ENCODE measurements around the gene AMFR.
"Not testable (repeated sequence)": the region's sequence is repeated elsewhere in the genome, so short reads cannot be mapped to it uniquely, and the experiment has no call there.

Gene AMFR

DNA sequence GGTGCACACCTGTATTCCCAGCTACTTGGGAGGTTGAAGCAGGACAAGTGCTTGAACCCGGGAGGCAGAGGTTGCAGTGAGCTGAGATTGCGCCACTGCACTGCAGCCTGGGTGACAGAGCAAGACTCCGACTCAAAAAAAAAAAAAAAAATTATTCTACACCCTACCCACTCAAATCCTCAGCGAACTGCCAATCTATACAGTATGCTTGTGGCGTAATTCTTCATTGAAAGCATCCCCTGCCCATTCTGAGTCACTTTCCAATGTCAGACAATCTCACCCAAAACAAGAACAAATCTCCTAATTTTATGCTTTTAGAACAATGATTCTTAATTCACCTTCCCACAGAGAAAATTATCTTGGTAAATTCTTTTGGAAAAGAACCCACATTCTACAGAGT is 12.0 kb downstream of the AMFR start:
- H3K9ac ChIP-seq (ENCODE audit: low read length) = no peak overlapping the region
- no peak overlapping the region for H3K27ac ChIP-seq (ENCODE audit: low read depth, low read length)
- H3K36me3 ChIP-seq (ENCODE audit: control insufficient read depth, insufficient read depth, low read length) = peaks cover 23% of the 10 kb centered on the region
- peaks cover 11% of the 10 kb centered on the region for H3K4me1 ChIP-seq (ENCODE audit: control insufficient read depth, insufficient read depth, low read length)
- no peaks in the 10 kb centered on the region for H3K9me3 ChIP-seq (ENCODE audit: control insufficient read depth, insufficient read depth, low read depth, low read length)
- H3K4me3 ChIP-seq (ENCODE audit: low read depth, low read length) = no peak overlapping the region
- H3K27me3 ChIP-seq (ENCODE audit: control insufficient read depth, insufficient read depth, low read length) = no peaks in the 10 kb centered on the region

DNA sequence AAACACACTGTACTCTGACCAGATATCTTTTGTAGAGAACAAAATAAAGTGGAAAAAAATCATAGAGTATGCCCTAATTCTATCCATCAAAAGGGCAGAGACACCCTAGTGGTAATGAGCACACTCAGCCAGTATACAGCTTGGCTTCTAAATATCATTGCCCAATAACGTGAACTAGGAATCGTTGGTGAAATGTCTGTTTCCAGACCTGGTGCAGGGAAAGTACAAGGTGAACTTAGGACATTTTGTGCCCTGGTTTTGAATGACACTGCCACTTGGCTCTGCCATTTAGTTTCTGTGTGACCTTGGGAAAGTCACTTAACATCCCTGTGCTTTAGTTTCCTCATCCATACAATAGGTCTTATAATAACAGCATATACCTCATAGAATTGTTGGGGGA is 13.7 kb downstream of the AMFR start:
- Histone ChIP-seq H3K9ac (ENCODE audit: low read length) (no peak overlapping the region), H3K36me3 (ENCODE audit: control insufficient read depth, insufficient read depth, low read length) (peaks cover 31% of the 10 kb centered on the region), H3K4me1 (ENCODE audit: control insufficient read depth, insufficient read depth, low read length) (peaks cover 11% of the 10 kb centered on the region), H3K4me3 (ENCODE audit: low read depth, low read length) (no peak overlapping the region), H3K27me3 (ENCODE audit: control insufficient read depth, insufficient read depth, low read length) (no peaks in the 10 kb centered on the region), H3K27ac (ENCODE audit: low read depth, low read length) (no peak overlapping the region), H3K9me3 (ENCODE audit: control insufficient read depth, insufficient read depth, low read depth, low read length) (no peaks in the 10 kb centered on the region)

DNA sequence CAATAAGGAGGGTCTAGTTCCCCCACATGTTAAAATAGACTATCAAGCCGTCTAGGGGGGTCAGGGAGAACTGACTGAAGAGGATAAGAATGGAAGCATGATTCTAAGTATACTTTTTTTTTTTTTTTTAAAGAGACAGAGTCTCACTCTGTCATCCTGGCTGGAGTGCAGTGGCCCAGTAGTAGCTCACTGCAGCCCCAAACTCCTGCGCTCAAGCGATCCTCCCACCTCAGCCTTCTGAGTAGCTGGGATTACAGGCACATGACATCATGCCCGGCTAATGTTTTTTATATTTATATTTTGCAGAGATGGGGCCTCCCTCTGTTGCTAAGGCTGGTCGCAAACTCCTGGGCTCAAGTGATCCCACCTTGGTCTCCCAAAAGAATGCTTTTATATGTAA is 14.2 kb downstream of the AMFR start:
- Histone ChIP-seq H3K27ac (ENCODE audit: low read depth, low read length) (no peak overlapping the region), H3K27me3 (ENCODE audit: control insufficient read depth, insufficient read depth, low read length) (no peaks in the 10 kb centered on the region), H3K9me3 (ENCODE audit: control insufficient read depth, insufficient read depth, low read depth, low read length) (no peaks in the 10 kb centered on the region), H3K4me1 (ENCODE audit: control insufficient read depth, insufficient read depth, low read length) (peaks cover 11% of the 10 kb centered on the region), H3K36me3 (ENCODE audit: control insufficient read depth, insufficient read depth, low read length) (peaks cover 31% of the 10 kb centered on the region), H3K4me3 (ENCODE audit: low read depth, low read length) (no peak overlapping the region), H3K9ac (ENCODE audit: low read length) (no peak overlapping the region)

DNA sequence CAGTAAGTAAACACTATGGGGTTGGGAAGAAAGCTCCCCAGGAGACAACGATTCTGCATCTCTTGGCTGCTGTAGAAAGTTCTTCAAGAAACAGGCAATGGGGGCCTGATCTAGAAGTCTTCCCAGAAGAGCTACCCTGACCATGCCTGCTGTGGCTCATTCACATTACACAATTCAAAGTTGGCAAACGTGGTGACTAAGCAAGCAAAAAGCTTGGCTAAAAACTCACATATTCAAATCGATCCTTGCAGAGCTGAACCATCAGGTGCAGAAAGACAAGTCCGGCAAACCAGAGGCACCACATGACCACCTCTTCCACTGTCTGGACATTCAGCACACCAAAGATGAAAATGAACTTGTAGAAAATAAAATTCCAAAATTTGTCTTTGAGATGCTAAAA is 16.1 kb downstream of the AMFR start:
- Histone ChIP-seq H3K4me3 (ENCODE audit: low read depth, low read length) (no peak overlapping the region), H3K27me3 (ENCODE audit: control insufficient read depth, insufficient read depth, low read length) (no peaks in the 10 kb centered on the region), H3K9ac (ENCODE audit: low read length) (no peak overlapping the region), H3K27ac (ENCODE audit: low read depth, low read length) (no peak overlapping the region), H3K9me3 (ENCODE audit: control insufficient read depth, insufficient read depth, low read depth, low read length) (no peaks in the 10 kb centered on the region), H3K4me1 (ENCODE audit: control insufficient read depth, insufficient read depth, low read length) (no peaks in the 10 kb centered on the region), H3K36me3 (ENCODE audit: control insufficient read depth, insufficient read depth, low read length) (peaks cover 40% of the 10 kb centered on the region)

DNA sequence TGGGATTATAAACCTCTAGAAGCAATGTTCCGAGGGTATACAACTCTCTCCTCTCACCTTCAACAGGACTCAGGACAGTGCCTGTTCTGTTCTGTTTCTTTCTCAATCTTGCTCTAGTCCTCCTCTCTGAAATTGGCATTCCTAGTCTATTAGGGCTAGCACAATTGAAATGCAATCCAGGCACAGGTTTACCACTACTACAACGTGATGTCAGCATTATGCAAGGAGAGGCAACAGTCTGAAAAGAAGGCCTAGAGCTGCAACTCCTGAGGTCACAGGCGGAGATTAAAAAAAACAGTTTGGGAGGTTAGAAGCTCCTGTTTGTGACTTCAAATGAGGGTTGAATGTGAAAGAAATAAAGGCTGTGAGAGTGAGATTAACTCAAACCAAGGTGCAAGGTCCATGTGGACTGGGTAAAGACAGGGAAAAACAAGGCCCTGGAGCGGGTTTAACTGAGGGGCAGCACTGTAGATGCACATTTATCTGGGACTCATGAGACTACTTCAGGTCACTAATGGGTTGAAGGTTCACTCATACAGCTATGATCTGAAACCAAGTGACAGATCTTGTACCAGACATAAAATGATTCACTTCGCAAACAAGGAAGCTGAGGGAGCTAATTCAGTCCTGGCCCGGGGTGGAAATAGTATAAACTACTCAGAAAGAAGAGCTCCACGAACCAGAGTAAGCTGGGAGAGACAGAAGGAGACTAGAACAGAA is 16.8 kb downstream of the AMFR start:
- H3K27ac ChIP-seq (ENCODE audit: low read depth, low read length) = no peak overlapping the region

DNA sequence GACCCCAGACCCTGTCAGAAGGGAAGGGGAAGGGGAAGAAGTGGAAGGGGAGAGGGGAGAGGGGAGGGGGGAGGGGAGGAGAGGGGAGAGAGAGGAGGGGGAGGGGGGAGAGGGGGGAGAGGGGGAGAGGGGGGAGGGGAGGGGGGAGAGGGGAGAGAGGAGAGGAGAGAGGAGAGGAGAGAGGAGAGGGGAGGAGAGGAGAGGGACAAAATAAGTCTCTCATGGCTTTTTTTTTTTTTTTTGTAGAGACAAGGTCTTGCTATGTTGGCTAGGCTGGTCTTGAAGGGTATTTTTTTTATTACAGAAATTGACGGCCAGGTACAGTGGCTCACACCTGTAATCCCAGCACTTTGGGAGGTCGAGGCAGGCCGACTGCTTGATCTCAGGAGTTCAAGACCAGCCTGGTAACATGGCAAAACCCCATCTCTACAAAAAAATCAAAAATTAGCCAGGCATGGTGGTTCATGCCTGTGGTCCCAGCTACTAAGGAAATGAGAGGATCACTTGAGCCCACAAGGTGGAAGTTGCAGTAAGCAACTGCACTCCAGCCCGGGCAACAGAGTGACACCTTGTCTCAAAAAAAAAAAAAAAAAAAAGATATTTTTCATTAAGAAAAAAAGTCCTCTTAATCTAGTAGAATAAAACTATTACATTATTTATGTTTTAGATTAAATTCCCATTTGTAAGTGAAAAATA is 19.2 kb downstream of the AMFR start:
- no peaks in the 10 kb centered on the region for H3K4me1 ChIP-seq (ENCODE audit: control insufficient read depth, insufficient read depth, low read length)
- H3K9me3 ChIP-seq (ENCODE audit: control insufficient read depth, insufficient read depth, low read depth, low read length) = no peaks in the 10 kb centered on the region
- H3K9ac ChIP-seq (ENCODE audit: low read length) = no peak overlapping the region
- peaks cover 48% of the 10 kb centered on the region for H3K36me3 ChIP-seq (ENCODE audit: control insufficient read depth, insufficient read depth, low read length)
- no peaks in the 10 kb centered on the region for H3K27me3 ChIP-seq (ENCODE audit: control insufficient read depth, insufficient read depth, low read length)
- no peak overlapping the region for H3K27ac ChIP-seq (ENCODE audit: low read depth, low read length)
- no peak overlapping the region for H3K4me3 ChIP-seq (ENCODE audit: low read depth, low read length)

More for the DNA sequence above, 16.8 kb downstream of the AMFR start:
- no peaks in the 10 kb centered on the region for H3K27me3 ChIP-seq (ENCODE audit: control insufficient read depth, insufficient read depth, low read length)
- no peak overlapping the region for H3K4me3 ChIP-seq (ENCODE audit: low read depth, low read length)
- H3K36me3 ChIP-seq (ENCODE audit: control insufficient read depth, insufficient read depth, low read length) = peaks cover 41% of the 10 kb centered on the region
- no peaks in the 10 kb centered on the region for H3K4me1 ChIP-seq (ENCODE audit: control insufficient read depth, insufficient read depth, low read length)
- no peak overlapping the region for H3K9ac ChIP-seq (ENCODE audit: low read length)
- H3K9me3 ChIP-seq (ENCODE audit: control insufficient read depth, insufficient read depth, low read depth, low read length) = no peaks in the 10 kb centered on the region

DNA sequence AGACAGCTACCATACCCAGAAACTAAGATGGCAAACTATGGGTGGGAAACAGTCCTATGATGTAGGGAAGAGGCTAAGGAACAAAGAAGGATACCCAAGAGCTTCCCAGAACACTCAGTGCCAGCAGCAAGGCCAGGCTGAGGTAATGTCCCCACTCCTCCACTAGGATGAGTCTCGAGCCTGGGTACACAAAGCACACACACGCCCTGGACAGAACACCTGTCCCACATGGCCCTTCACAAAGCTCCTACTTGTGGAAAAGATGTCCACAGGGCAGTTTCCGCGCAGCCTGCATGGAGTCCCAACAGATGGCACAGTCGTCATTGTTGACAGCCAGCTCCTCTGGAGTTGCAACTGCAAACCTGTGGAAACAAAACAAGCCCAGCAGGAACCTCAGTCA is 23.9 kb downstream of the AMFR start:
- H3K36me3 ChIP-seq (ENCODE audit: control insufficient read depth, insufficient read depth, low read length) = peaks cover 40% of the 10 kb centered on the region

DNA sequence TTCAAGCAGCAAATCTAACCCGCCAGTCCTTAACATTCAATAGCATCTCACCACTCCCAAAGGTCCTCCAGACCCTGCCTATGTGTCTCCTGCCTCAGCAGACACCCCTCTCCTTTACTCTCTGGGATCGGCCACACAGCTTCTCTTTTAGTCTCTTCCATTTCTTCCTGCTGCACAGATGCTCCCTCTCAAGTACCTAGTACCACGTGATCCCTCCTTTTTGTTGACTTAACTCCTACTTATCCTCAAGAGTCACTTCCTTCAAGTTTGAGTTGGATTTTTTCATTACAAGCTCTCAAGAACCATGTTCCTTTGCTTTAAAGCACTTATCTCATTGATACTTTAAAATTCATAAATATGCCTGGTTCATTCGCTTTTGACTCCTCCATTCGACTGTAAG is 24.9 kb downstream of the AMFR start:
- Histone ChIP-seq H3K9ac (ENCODE audit: low read length) (no peak overlapping the region), H3K36me3 (ENCODE audit: control insufficient read depth, insufficient read depth, low read length) (peaks cover 40% of the 10 kb centered on the region), H3K27ac (ENCODE audit: low read depth, low read length) (no peak overlapping the region), H3K4me1 (ENCODE audit: control insufficient read depth, insufficient read depth, low read length) (no peaks in the 10 kb centered on the region), H3K4me3 (ENCODE audit: low read depth, low read length) (no peak overlapping the region), H3K9me3 (ENCODE audit: control insufficient read depth, insufficient read depth, low read depth, low read length) (no peaks in the 10 kb centered on the region), H3K27me3 (ENCODE audit: control insufficient read depth, insufficient read depth, low read length) (no peaks in the 10 kb centered on the region)

More for the DNA sequence above, 23.9 kb downstream of the AMFR start:
- H3K27ac ChIP-seq (ENCODE audit: low read depth, low read length) = no peak overlapping the region
- H3K9me3 ChIP-seq (ENCODE audit: control insufficient read depth, insufficient read depth, low read depth, low read length) = no peaks in the 10 kb centered on the region
- no peaks in the 10 kb centered on the region for H3K27me3 ChIP-seq (ENCODE audit: control insufficient read depth, insufficient read depth, low read length)
- no peaks in the 10 kb centered on the region for H3K4me1 ChIP-seq (ENCODE audit: control insufficient read depth, insufficient read depth, low read length)
- H3K9ac ChIP-seq (ENCODE audit: low read length) = no peak overlapping the region
- H3K4me3 ChIP-seq (ENCODE audit: low read depth, low read length) = no peak overlapping the region

DNA sequence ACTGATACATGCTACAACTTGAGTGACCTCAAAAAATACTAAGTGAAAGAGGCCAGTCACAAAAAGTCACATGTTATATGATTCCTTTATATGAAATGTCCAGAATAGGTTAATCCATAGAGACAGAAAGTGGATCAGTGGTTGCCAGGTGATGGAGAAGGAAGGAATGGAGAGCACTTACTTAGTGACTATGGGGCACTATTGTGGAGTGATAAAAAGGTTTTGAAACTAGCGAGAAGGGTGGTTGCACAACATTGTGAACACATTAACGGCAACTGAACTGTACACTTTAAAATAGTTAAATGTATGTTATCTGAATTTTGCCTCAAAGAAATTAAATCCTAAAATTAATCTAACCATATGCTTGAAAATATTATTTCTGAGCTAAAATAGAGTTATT is 25.9 kb downstream of the AMFR start:
- H3K4me3 ChIP-seq (ENCODE audit: low read depth, low read length) = no peak overlapping the region
- H3K36me3 ChIP-seq (ENCODE audit: control insufficient read depth, insufficient read depth, low read length) = peaks cover 34% of the 10 kb centered on the region
- H3K27ac ChIP-seq (ENCODE audit: low read depth, low read length) = no peak overlapping the region
- H3K27me3 ChIP-seq (ENCODE audit: control insufficient read depth, insufficient read depth, low read length) = no peaks in the 10 kb centered on the region
- no peaks in the 10 kb centered on the region for H3K9me3 ChIP-seq (ENCODE audit: control insufficient read depth, insufficient read depth, low read depth, low read length)
- H3K9ac ChIP-seq (ENCODE audit: low read length) = no peak overlapping the region
- H3K4me1 ChIP-seq (ENCODE audit: control insufficient read depth, insufficient read depth, low read length) = no peaks in the 10 kb centered on the region

DNA sequence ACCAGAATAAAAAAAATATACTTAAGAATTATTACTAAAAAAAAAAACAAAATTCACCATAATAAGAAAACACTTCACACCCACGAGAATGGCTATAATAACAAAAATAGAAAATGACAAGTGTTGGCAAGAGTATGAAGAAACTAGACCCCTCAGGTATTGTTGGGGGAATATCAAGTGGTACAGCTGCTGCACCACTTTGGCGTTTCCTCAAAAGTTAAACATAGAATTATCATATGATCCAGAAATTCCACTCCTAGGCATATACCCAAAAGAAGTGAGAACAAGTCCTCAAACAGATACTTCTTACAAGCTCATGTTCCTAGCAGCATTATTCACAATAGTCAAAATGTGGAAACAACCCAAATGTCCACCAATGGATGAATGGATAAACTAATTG is 26.3 kb downstream of the AMFR start:
- Histone ChIP-seq H3K4me1 (ENCODE audit: control insufficient read depth, insufficient read depth, low read length) (no peaks in the 10 kb centered on the region), H3K4me3 (ENCODE audit: low read depth, low read length) (no peak overlapping the region), H3K36me3 (ENCODE audit: control insufficient read depth, insufficient read depth, low read length) (peaks cover 30% of the 10 kb centered on the region), H3K9me3 (ENCODE audit: control insufficient read depth, insufficient read depth, low read depth, low read length) (no peaks in the 10 kb centered on the region), H3K27me3 (ENCODE audit: control insufficient read depth, insufficient read depth, low read length) (no peaks in the 10 kb centered on the region), H3K27ac (ENCODE audit: low read depth, low read length) (no peak overlapping the region), H3K9ac (ENCODE audit: low read length) (no peak overlapping the region)

DNA sequence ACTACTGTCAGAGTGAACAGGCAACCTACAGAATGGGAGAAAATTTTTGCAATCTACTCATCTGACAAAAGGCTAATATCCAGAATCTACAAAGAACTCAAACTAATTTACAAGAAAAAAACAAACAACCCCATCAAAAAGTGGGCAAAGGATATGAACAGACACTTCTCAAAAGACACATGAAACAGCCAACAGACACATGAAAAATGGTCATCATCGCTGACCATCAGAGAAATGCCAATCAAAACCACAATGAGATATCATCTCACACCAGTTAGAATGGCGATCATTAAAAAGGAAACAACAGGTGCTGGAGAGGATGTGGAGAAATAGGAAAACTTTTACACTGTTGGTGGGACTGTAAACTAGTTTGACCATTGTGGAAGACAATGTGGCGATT is 28.6 kb downstream of the AMFR start:
- not testable (repeated sequence) for H3K4me1 ChIP-seq (ENCODE audit: control insufficient read depth, insufficient read depth, low read length); H3K9me3 ChIP-seq (ENCODE audit: control insufficient read depth, insufficient read depth, low read depth, low read length); H3K27ac ChIP-seq (ENCODE audit: low read depth, low read length); H3K27me3 ChIP-seq (ENCODE audit: control insufficient read depth, insufficient read depth, low read length); H3K4me3 ChIP-seq (ENCODE audit: low read depth, low read length); H3K9ac ChIP-seq (ENCODE audit: low read length)
- H3K36me3 ChIP-seq (ENCODE audit: control insufficient read depth, insufficient read depth, low read length) = peaks cover 17% of the 10 kb centered on the region
